Measurements from ENCODE around the gene INF2. TPM values are rescaled to one million over a fixed set of nuclear protein-coding genes. Genes with fewer than 3 reads are reported as not detected.
A peak's percentile ranks its signal among the peaks of the same experiment; 100 is the strongest.

The INF2 gene
- total and polyA plus RNA-seq, 4 donors: 13.1 to 51.6 (median 25.5) TPM

- peak overlapping the region; percentile 82 to 86 for H3K27ac ChIP-seq (ENCODE audit: low read depth in 1 of 2, low read length in 2 of 2)
- 3% methylated on average over 50 of the region's 50 CpGs for WGBS
- H3K27me3 ChIP-seq (ENCODE audit: control insufficient read depth in 4 of 4, insufficient read depth in 4 of 4, low read length in 3 of 4): no peaks in the 10 kb centered on the region
- no peaks in the 10 kb centered on the region for H3K9me3 ChIP-seq (ENCODE audit: control insufficient read depth in 4 of 4, low read length in 3 of 4)
- H3K9ac ChIP-seq (ENCODE audit: low read depth in 1 of 2, low read length in 2 of 2): peak overlapping the region; percentile 79 to 85
- H3K4me1 ChIP-seq (ENCODE audit: control insufficient read depth in 4 of 4, insufficient read depth in 4 of 4, low read length in 3 of 4): peaks cover 36 to 75% (median 58%) of the 10 kb centered on the region in 4 donors
- DNase-seq (ENCODE audit: low spot score): no peak
- TF ChIP-seq FOXA2 (IDR thresholded peaks at IDR 0.05) (no peak), JUND (IDR thresholded peaks at IDR 0.05) (no peak), ATF3 (IDR thresholded peaks at IDR 0.05) (no peak), REST (IDR thresholded peaks at IDR 0.05) (no peak), HNF4G (IDR thresholded peaks at IDR 0.05) (no peak), SP1 (IDR thresholded peaks at IDR 0.05) (peak; percentile 8), RXRA (IDR thresholded peaks at IDR 0.05) (peak; percentile 26 to 49), NR2F2 (IDR thresholded peaks at IDR 0.05) (no peak)
- TF ChIP-seq, protein P1, sequence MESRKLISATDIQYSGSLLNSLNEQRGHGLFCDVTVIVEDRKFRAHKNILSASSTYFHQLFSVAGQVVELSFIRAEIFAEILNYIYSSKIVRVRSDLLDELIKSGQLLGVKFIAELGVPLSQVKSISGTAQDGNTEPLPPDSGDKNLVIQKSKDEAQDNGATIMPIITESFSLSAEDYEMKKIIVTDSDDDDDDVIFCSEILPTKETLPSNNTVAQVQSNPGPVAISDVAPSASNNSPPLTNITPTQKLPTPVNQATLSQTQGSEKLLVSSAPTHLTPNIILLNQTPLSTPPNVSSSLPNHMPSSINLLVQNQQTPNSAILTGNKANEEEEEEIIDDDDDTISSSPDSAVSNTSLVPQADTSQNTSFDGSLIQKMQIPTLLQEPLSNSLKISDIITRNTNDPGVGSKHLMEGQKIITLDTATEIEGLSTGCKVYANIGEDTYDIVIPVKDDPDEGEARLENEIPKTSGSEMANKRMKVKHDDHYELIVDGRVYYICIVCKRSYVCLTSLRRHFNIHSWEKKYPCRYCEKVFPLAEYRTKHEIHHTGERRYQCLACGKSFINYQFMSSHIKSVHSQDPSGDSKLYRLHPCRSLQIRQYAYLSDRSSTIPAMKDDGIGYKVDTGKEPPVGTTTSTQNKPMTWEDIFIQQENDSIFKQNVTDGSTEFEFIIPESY (IDR thresholded peaks at IDR 0.05): no peak
- TF ChIP-seq, protein P2, sequence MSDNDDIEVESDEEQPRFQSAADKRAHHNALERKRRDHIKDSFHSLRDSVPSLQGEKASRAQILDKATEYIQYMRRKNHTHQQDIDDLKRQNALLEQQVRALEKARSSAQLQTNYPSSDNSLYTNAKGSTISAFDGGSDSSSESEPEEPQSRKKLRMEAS (IDR thresholded peaks at IDR 0.05): no peak
- H3K36me3 ChIP-seq (ENCODE audit: control insufficient read depth in 4 of 4, insufficient read depth in 3 of 4, low read depth in 1 of 4, low read length in 3 of 4): no peaks in the 10 kb centered on the region
- peak overlapping the region; percentile 47 to 76 (median 62) for H3K4me3 ChIP-seq (ENCODE audit: low read depth in 1 of 3, low read length in 3 of 3)
These were observed 678 bp downstream of the INF2 start for GRCh38 chr14:104689881-104690711.

GRCh38 chr14:104690861-104691455 lies 1.5 kb downstream of the INF2 start:
- no peaks in the 10 kb centered on the region for H3K9me3 ChIP-seq (ENCODE audit: control insufficient read depth in 4 of 4, low read length in 3 of 4)
- H3K4me1 ChIP-seq (ENCODE audit: control insufficient read depth in 4 of 4, insufficient read depth in 4 of 4, low read length in 3 of 4): peaks cover 43 to 84% (median 64%) of the 10 kb centered on the region in 4 donors
- no peaks in the 10 kb centered on the region for H3K36me3 ChIP-seq (ENCODE audit: control insufficient read depth in 4 of 4, insufficient read depth in 3 of 4, low read depth in 1 of 4, low read length in 3 of 4)
- H3K27ac ChIP-seq (ENCODE audit: low read depth in 1 of 2, low read length in 2 of 2): peak overlapping the region; percentile 82 to 86
- no peaks in the 10 kb centered on the region for H3K27me3 ChIP-seq (ENCODE audit: control insufficient read depth in 4 of 4, insufficient read depth in 4 of 4, low read length in 3 of 4)
- peak overlapping the region in 2 of 3 donors; percentile 47 to 76 for H3K4me3 ChIP-seq (ENCODE audit: low read depth in 1 of 3, low read length in 3 of 3)
- 77% methylated on average over 16 of the region's 16 CpGs for WGBS
- peak overlapping the region in 1 of 2 donors; percentile 85 for H3K9ac ChIP-seq (ENCODE audit: low read depth in 1 of 2, low read length in 2 of 2)
- TF ChIP-seq ATF3 (IDR thresholded peaks at IDR 0.05) (no peak), TAF1 (conservative IDR thresholded peaks at IDR 0.05) (no peak), FOXA2 (IDR thresholded peaks at IDR 0.05) (no peak), SP1 (IDR thresholded peaks at IDR 0.05) (no peak), FOXA1 (IDR thresholded peaks at IDR 0.05) (no peak), CTCF (IDR thresholded peaks at IDR 0.05; ENCODE audit: low read depth, low read length, missing input control) (no peak), EGR1 (IDR thresholded peaks at IDR 0.05; ENCODE audit: low read depth in 2 of 2) (no peak), YY1 (IDR thresholded peaks at IDR 0.05) (no peak)
- DNase-seq (ENCODE audit: low spot score): no peak
